ENCODE data around the gene FAM90A26.
"Not testable (repeated sequence)": the region's sequence is repeated elsewhere in the genome, so short reads cannot be mapped to it uniquely, and the experiment has no call there.

FAM90A26 gene

DNA sequence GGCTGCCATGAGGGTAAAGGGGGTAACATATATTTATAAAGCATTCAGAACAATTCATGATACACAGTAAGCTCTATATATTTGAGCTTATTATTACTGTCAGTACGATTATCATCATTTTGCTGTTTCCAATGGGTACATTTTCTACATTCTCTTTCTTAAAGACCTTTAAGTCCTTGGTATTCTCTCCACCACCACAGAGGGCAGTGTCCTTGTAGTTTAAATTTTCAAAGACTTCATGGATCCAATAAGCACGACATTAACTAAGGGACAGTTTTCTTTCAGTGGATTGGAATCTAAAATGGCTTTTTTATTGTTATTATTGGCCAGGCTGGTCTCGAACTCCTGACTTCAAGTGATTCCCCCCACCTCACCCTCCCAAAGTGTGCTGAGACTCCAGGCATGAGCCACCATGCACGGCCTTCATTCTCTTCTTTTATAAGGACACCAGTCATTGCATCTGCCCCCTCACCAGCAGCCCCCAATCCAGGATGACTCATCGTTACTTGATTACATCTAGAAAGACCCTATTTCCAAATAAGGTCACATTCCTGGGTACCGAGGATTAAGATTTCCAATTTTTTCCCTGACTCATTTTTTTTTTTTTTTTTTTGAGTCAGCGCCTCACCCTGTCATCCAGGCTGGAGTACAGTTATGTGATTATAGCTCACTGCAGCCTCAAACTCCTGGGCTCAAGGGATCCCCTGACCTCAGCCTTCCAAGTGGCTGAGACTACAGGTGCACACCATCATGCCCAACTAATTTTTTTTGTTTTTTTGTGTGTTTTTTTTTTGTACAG lies 21.4 kb upstream of the FAM90A26 start:
- H3K27ac ChIP-seq (ENCODE audit: low read depth, low read length); H3K27me3 ChIP-seq (ENCODE audit: control insufficient read depth, insufficient read depth, low read length): not testable (repeated sequence)

DNA sequence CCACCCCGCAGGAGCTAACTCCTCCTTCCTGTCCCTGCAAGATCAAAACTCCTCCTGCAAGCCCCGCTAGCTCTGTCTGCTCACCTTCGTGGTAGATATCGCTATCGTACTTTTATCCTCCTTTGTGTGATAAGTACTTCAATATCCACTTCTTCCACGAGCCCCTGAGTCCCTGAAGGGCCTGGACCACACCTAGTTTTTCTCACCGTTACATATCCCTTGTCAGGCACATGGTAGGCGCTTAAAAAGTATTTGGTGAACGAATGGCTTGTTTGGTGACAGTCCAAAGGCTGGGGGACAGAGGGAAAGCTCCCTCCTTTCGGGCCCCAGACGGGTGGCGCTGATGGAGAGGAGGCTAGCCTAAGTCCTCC lies 18.4 kb upstream of the FAM90A26 start:
- H3K27me3 ChIP-seq (ENCODE audit: control insufficient read depth, insufficient read depth, low read length); H3K4me1 ChIP-seq (ENCODE audit: control insufficient read depth, insufficient read depth, low read length); H3K36me3 ChIP-seq (ENCODE audit: control insufficient read depth, insufficient read depth, low read length): not testable (repeated sequence)
- peak overlapping the region; percentile 77 for H3K4me3 ChIP-seq (ENCODE audit: low read length)
- H3K27ac ChIP-seq (ENCODE audit: low read depth, low read length): peak overlapping the region; percentile 86
- H3K9ac ChIP-seq (ENCODE audit: low read length): peak overlapping the region; percentile 49

More for the DNA sequence above, 21.4 kb upstream of the FAM90A26 start:
- not testable (repeated sequence) for H3K36me3 ChIP-seq (ENCODE audit: control insufficient read depth, insufficient read depth, low read length); H3K9ac ChIP-seq (ENCODE audit: low read length); H3K4me1 ChIP-seq (ENCODE audit: control insufficient read depth, insufficient read depth, low read length); H3K4me3 ChIP-seq (ENCODE audit: low read length)

- Histone ChIP-seq H3K4me3 (ENCODE audit: low read length) (peak overlapping the region; percentile 77), H3K9ac (ENCODE audit: low read length) (peak overlapping the region; percentile 49), H3K27ac (ENCODE audit: low read depth, low read length) (peak overlapping the region; percentile 86)
- H3K27me3 ChIP-seq (ENCODE audit: control insufficient read depth, insufficient read depth, low read length); H3K36me3 ChIP-seq (ENCODE audit: control insufficient read depth, insufficient read depth, low read length); H3K4me1 ChIP-seq (ENCODE audit: control insufficient read depth, insufficient read depth, low read length): not testable (repeated sequence)
Measured at GRCh38 chr4:9152180-9153007, 17.8 kb upstream of the FAM90A26 start.

GRCh38 chr4:9153008-9153570 lies 17.1 kb upstream of the FAM90A26 start:
- not testable (repeated sequence) for H3K4me1 ChIP-seq (ENCODE audit: control insufficient read depth, insufficient read depth, low read length); H3K9ac ChIP-seq (ENCODE audit: low read length); H3K36me3 ChIP-seq (ENCODE audit: control insufficient read depth, insufficient read depth, low read length); H3K27me3 ChIP-seq (ENCODE audit: control insufficient read depth, insufficient read depth, low read length)
- peak overlapping the region; percentile 75 for H3K27ac ChIP-seq (ENCODE audit: low read depth, low read length)
- peak overlapping the region; percentile 68 for H3K4me3 ChIP-seq (ENCODE audit: low read length)

DNA sequence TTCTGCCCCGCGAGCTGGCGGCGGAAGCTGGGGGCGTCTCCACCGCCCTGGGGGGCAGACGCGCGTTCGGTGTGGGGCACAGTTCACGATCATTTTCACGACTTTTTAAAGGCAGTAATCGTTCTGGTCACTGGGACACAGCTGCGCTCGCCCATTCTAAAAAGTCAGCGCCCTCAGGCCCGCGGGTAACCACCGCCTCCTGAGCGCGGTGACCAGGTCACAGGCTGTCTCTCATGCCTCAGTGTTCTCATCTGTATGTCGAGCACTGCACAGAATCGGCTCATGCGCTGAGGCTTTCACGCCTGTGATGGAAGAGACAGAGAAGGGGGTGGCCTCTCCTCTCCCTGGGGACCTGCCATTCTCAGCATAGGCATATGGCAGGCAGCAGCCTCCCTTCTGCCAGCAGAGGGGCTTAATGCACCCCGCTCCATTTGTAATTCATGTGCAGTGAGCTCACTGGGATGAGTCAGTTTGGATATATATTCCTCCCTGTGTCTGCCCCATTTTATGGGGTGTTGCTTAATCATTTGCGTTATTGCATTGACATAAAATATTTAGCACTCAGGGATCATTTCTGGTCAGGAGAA lies 16.5 kb upstream of the FAM90A26 start:
- H3K27ac ChIP-seq (ENCODE audit: low read depth, low read length): peak overlapping the region; percentile 52
- not testable (repeated sequence) for H3K4me1 ChIP-seq (ENCODE audit: control insufficient read depth, insufficient read depth, low read length); H3K9ac ChIP-seq (ENCODE audit: low read length); H3K27me3 ChIP-seq (ENCODE audit: control insufficient read depth, insufficient read depth, low read length); H3K36me3 ChIP-seq (ENCODE audit: control insufficient read depth, insufficient read depth, low read length)
- H3K4me3 ChIP-seq (ENCODE audit: low read length): peak overlapping the region; percentile 68

- not testable (repeated sequence) for H3K36me3 ChIP-seq (ENCODE audit: control insufficient read depth, insufficient read depth, low read length); H3K9ac ChIP-seq (ENCODE audit: low read length); H3K27me3 ChIP-seq (ENCODE audit: control insufficient read depth, insufficient read depth, low read length); H3K4me3 ChIP-seq (ENCODE audit: low read length); H3K4me1 ChIP-seq (ENCODE audit: control insufficient read depth, insufficient read depth, low read length); H3K27ac ChIP-seq (ENCODE audit: low read depth, low read length)
Measured at GRCh38 chr4:9155101-9155886, 14.9 kb upstream of the FAM90A26 start.

DNA sequence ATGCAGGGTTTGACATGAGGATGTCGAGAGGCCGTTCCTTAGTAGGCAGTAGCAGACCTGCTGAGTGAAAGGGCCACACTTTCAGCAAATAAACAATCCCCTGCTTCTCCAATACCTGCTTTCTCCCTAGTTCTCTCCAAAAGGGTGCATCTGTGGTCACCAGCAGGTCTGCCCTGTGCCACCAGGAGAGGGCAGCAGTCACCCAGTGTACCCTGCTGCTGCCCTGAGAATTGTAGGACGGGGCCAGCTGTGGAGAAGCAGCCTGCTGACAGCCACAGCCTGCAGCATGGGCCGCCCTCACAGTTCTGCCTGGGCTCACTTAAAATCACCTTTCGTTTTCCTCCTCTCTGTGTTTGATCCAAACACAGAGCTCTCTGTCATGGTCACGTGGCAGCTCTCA lies 11.8 kb upstream of the FAM90A26 start:
- H3K36me3 ChIP-seq (ENCODE audit: control insufficient read depth, insufficient read depth, low read length); H3K4me3 ChIP-seq (ENCODE audit: low read length); H3K27ac ChIP-seq (ENCODE audit: low read depth, low read length); H3K27me3 ChIP-seq (ENCODE audit: control insufficient read depth, insufficient read depth, low read length); H3K9ac ChIP-seq (ENCODE audit: low read length); H3K4me1 ChIP-seq (ENCODE audit: control insufficient read depth, insufficient read depth, low read length): not testable (repeated sequence)

- not testable (repeated sequence) for H3K4me1 ChIP-seq (ENCODE audit: control insufficient read depth, insufficient read depth, low read length); H3K27ac ChIP-seq (ENCODE audit: low read depth, low read length); H3K36me3 ChIP-seq (ENCODE audit: control insufficient read depth, insufficient read depth, low read length); H3K4me3 ChIP-seq (ENCODE audit: low read length); H3K27me3 ChIP-seq (ENCODE audit: control insufficient read depth, insufficient read depth, low read length); H3K9ac ChIP-seq (ENCODE audit: low read length)
Measured at GRCh38 chr4:9160046-9160445, 10.2 kb upstream of the FAM90A26 start.

DNA sequence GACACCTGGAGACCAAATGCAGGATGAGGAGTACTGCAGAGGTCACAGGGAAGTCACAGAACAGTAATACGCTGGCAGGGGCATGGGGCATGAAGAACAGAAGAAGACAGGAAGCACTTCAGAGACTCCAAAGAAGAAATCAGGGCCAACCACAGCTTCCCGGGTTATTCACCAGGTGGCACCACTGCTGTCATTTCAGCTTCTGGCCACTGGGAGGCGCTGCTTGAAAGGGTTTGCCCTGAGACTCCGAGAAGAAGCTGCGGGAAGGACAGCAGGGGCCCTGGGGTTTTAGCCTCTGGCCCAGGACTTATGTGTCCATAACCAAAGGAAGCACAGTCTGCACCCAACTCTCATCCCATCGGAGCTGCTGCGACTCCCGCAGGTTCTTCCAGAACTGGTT lies 4.2 kb upstream of the FAM90A26 start:
- H3K27ac ChIP-seq (ENCODE audit: low read depth, low read length); H3K36me3 ChIP-seq (ENCODE audit: control insufficient read depth, insufficient read depth, low read length); H3K4me3 ChIP-seq (ENCODE audit: low read length); H3K4me1 ChIP-seq (ENCODE audit: control insufficient read depth, insufficient read depth, low read length); H3K27me3 ChIP-seq (ENCODE audit: control insufficient read depth, insufficient read depth, low read length); H3K9ac ChIP-seq (ENCODE audit: low read length): not testable (repeated sequence)

DNA sequence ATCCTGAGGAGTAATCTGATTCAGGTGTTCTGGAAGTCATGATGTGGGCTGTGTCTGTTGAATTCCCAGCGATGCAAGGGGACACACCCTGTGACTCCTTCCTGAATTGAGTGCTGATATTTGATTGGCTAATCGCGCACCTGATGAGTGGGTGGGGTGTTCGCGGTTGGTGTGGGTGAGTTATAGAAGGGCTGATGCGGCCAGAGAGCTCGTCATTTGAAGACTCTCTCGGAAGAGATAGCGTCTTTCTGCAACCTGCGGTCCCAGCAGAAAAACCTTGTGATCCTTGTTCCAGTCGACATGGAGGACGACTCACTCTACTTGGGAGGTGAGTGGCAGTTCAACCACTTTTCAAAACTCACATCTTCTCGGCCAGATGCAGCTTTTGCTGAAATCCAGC lies 40.1 kb downstream of the FAM90A26 start, which contains the start of gene USP17L10:
TSS of gene USP17L10 (plus strand) at position 301 of the 400 bp plus-strand sequence. CDS start at position 301, 0 bp downstream.
- H3K9ac ChIP-seq (ENCODE audit: low read length); H3K27me3 ChIP-seq (ENCODE audit: control insufficient read depth, insufficient read depth, low read length); H3K27ac ChIP-seq (ENCODE audit: low read depth, low read length); H3K36me3 ChIP-seq (ENCODE audit: control insufficient read depth, insufficient read depth, low read length); H3K4me1 ChIP-seq (ENCODE audit: control insufficient read depth, insufficient read depth, low read length); H3K4me3 ChIP-seq (ENCODE audit: low read length): not testable (repeated sequence)

GRCh38 chr4:9214701-9215100 lies 44.5 kb downstream of the FAM90A26 start:
- not testable (repeated sequence) for H3K36me3 ChIP-seq (ENCODE audit: control insufficient read depth, insufficient read depth, low read length); H3K9ac ChIP-seq (ENCODE audit: low read length); H3K4me3 ChIP-seq (ENCODE audit: low read length); H3K27me3 ChIP-seq (ENCODE audit: control insufficient read depth, insufficient read depth, low read length); H3K27ac ChIP-seq (ENCODE audit: low read depth, low read length); H3K4me1 ChIP-seq (ENCODE audit: control insufficient read depth, insufficient read depth, low read length)

GRCh38 chr4:9215105-9215504 lies 44.9 kb downstream of the FAM90A26 start, which contains the start of gene USP17L11:
Gene USP17L11 (plus strand): TSS chr4:9215405. CDS start chr4:9215405, 0 bp downstream.
- H3K4me1 ChIP-seq (ENCODE audit: control insufficient read depth, insufficient read depth, low read length); H3K36me3 ChIP-seq (ENCODE audit: control insufficient read depth, insufficient read depth, low read length); H3K27ac ChIP-seq (ENCODE audit: low read depth, low read length); H3K9ac ChIP-seq (ENCODE audit: low read length); H3K4me3 ChIP-seq (ENCODE audit: low read length); H3K27me3 ChIP-seq (ENCODE audit: control insufficient read depth, insufficient read depth, low read length): not testable (repeated sequence)

Data from rectal smooth muscle tissue (tissue), 1 donor.